Measurements from ENCODE around the gene NINL.
"Not testable (repeated sequence)": the region's sequence is repeated elsewhere in the genome, so short reads cannot be mapped to it uniquely, and the experiment has no call there.

The NINL gene

GRCh38 chr20:25529295-25529951 is 55.9 kb downstream of the NINL start:
- no peak for DNase-seq

DNA sequence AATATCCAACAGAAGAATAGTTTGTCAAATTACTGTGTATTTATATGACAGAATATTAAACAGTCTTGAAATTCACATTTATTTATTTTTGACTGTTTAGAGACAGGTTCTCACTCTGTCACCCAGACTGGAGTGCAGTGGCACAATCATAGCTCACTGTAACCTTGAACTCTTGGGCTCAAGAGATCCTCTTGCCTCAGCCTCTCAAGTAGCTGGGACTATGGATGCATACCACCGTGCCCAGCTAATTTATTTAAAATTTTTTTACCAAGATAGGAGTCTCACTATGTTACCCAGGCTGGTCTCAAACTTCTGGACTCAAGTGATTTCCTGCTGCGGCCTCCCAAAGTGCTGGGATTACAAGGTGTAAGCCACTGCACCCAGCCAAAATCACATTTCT is 57.4 kb downstream of the NINL start:
- DNase-seq = no peak

DNA sequence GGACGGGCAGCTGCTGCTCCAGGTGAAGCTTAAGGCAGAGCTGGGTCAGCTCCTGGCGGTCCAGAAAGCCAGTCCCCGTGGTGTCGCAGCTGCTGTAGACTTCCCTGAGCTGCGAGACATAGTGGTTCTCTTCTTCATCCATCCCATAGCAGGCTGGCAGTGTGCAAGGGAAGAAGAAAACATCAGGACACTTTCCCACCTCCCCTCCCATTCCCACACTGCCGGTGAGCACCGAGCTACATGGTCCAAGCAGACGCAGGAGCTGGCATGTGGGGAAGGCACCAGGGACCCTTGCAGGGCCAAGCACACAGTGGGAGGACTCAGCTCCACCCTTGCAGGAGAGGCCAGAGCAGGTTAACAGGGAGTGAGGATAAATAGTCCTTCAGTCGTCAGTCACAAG is 58.9 kb downstream of the NINL start:
- no peak for DNase-seq

GRCh38 chr20:25525867-25526266 is 59.5 kb downstream of the NINL start:
- no peak for DNase-seq

GRCh38 chr20:25525295-25525694 is 60.0 kb downstream of the NINL start:
- no peak for DNase-seq

GRCh38 chr20:25521382-25521781 is 63.9 kb downstream of the NINL start:
- DNase-seq = no peak

GRCh38 chr20:25517124-25517523 is 68.2 kb downstream of the NINL start:
- DNase-seq = no peak

DNA sequence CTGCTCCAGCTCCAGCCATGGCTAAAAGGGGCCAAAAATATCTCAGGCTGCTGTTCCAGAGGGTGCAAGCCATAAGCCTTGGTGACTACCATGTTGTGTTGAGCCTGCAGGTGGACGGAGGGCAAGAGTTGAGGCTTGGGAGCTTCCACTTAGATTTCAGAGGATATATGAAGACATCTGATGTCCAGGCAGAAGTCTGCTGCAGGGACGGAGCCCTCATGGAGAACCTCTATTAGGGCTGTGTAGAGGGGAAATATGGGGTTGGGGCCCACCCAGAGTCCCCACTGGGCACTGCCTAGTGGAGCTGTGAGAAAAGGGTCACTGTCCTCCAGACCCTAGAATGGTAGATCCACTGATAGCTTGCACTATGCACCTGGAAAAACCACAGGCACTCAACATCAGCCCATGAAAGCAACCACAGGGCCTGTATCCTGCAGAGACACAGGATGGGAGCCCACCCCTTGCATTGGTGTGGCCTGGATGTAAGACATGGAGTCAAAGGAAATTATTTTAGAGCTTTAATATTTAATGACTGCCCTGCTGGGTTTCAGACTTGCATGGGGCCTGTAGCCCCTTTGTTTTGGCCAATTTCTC is 70.5 kb downstream of the NINL start:
- no peak for DNase-seq

GRCh38 chr20:25514195-25514594 is 71.1 kb downstream of the NINL start:
- no peak for DNase-seq

GRCh38 chr20:25512709-25513108 is 72.6 kb downstream of the NINL start:
- DNase-seq = no peak

DNA sequence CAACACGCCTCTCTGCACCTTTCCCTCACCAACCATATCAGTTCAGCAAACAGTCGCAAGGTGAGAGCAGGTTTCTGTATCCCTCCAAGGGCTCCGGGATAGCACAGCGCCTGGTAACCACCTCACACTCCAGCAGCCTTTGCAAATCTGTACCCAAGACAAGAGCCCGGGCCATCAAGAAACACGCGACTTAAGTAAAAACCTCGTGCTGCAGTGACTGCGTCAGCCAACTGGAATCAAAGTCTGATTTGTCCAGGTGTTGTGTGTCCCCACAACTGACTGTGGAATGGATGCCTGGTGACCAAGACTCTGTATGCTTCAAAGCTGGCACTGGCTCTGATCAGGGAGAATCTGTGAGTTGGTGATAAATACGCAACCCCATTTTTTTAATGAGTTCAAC is 74.1 kb downstream of the NINL start:
- DNase-seq = no peak

- no peak for DNase-seq
These were observed 74.6 kb downstream of the NINL start for GRCh38 chr20:25510721-25511120.

DNA sequence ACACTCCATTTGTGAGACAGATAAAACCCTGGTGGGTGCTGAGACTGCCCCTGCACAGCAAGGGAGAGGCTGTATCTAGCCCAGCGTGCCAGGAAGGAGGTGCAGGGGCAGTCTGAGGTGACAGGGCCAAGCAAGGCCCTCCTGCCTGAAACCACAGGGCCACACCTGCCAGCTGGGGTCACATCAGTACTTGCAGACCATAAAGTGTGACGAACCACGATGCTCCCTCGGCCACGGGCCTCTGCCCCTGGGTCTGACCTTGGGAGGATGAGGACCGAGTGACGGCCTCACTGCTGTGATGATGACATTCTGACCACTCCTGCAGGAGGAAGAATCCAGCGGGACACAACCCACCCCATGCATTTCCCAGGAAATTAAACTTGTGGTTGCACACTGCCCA is 75.1 kb downstream of the NINL start:
- no peak for DNase-seq

- no peak for DNase-seq
These were observed 76.2 kb downstream of the NINL start for GRCh38 chr20:25509084-25509483.

- no peak for DNase-seq
These were observed 77.1 kb downstream of the NINL start for GRCh38 chr20:25508083-25508770.

GRCh38 chr20:25507385-25508082 is 77.8 kb downstream of the NINL start:
- no peak for DNase-seq

- no peak for DNase-seq
These were observed 80.8 kb downstream of the NINL start for GRCh38 chr20:25504366-25505135.

- DNase-seq = no peak
These were observed 81.4 kb downstream of the NINL start for GRCh38 chr20:25503936-25504335.

GRCh38 chr20:25503051-25503639 is 82.2 kb downstream of the NINL start:
- not testable (repeated sequence) for DNase-seq

DNA sequence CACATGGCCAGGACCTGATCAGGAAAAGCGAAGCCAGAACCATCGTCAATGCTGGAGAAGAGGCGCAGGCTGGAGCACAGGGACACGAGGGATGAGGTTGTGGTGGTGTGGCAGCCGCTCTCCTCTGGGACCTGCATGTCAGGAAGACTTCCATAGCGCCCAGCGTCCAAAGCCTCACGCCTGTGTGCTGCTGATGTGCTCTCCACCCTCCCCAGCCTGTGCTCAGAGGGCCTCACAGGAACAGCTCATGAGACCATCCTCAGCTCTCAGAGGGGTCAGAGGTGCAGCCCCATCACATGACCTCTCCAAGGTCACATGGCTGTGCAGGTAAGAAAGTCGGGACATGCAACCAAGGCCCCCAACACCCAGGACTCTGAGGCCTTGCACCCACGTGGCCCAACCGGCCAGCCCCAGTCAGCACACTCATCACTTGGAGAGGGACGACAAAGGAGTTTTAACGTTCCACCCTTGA is 84.4 kb downstream of the NINL start:
- DNase-seq = no peak

DNA sequence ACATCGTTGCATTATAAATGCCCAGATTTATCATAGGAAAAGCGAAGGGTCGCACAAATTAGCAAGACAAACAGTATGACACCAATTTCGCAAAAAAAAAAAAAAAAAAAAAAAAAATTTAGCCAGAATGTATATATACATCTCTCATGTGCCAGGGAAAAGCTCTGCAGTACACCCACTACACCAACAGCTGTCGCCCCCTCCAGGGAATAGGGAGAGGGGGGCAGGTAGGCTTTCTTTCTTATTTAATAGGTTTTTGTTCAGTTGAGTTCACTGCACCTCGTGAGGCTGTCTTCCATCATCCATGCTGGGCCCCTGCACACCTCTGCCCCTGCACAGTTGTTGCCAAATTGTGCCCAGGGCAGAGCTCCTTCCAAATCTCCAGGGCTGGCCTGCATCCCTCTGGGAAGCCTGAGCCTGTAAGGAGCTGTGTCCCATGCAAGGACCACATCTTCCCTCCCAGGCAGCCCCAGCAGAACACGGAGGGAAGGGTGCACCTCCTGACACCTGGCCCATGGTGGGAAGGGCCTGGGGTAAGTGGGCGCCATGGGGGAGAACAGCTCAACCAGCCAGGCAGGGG is 85.4 kb downstream of the NINL start:
- no peak for DNase-seq

DNA sequence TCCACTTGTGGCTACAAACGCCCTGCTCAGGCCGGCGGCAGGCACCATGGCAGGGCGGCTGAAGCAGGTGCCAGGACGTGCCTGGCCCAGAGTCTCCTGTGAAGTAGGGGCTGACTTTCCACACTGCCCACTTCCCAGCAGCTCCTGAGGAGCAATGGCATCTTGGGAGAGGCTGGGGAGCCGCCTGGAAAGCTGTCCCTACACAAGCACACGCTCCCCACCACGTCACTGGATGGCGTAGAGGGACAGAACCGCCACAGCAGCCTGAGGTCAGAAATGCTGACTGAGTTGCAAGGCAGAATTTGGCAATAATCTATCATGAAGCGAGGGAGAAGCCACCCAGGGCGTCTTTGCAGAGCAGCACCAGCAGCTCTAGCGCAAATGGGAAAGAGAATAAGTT is 86.3 kb downstream of the NINL start:
- DNase-seq = no peak

All from CD4-positive, alpha-beta T cell treated with Interleukin-4 for 4 hours (primary cell).